Thyroid gland (tissue), 4 donors: ENCODE data around the gene KSR1. TPM values are rescaled to one million over a fixed set of nuclear protein-coding genes. Genes with fewer than 3 reads are reported as not detected.

Source experiments
- DNase-seq, 2 donors: peaks; one replicate each; pipeline ENCODE4 v3.0.0-alpha.2; 2019
- H3K27ac ChIP-seq, 3 donors: fragments of 200-600 bp; sonication (generic); 1 replicate in 2 of 3; 2 replicates in 1 of 3; pipeline ENCODE4 v1.5.1; 2016 to 2019; ENCODE audit warnings: mild to moderate bottlenecking in 1 of 3, moderate library complexity in 1 of 3
- H3K27me3 ChIP-seq: fragments of 200-600 bp; sonication (generic); one replicate; pipeline ENCODE4 v1.5.1; 2019
- H3K36me3 ChIP-seq, 2 donors: fragments of 200-600 bp; sonication (generic); one replicate each; pipeline ENCODE4 v1.5.1; 2016 to 2019
- H3K4me1 ChIP-seq, 2 donors: fragments of 200-600 bp; sonication (generic); one replicate each; pipeline ENCODE4 v1.5.1; 2017 to 2019
- H3K4me3 ChIP-seq, 3 donors: fragments of 200-600 bp; sonication (generic); replicated peaks in 1 of 3; 1 replicate in 2 of 3; 2 replicates in 1 of 3; pipeline ENCODE4 v1.5.1; 2016; ENCODE audit warnings: mild to moderate bottlenecking in 1 of 3
- H3K9me3 ChIP-seq: fragments of 200-600 bp; sonication (generic); one replicate; pipeline ENCODE4 v1.5.1; 2017
- POLR2A ChIP-seq, 2 donors: fragments of 450-650 bp; IDR thresholded peaks; one replicate each; pipeline ENCODE4 v1.6.1; 2017; ENCODE audit warnings: antibody characterized with exemption in 2 of 2, mild to moderate bottlenecking in 2 of 2, moderate library complexity in 1 of 2
- WGBS, 2 donors: methylation state at CpG; one replicate each; pipeline ENCODE4 v1.1.5; 2017; 5-methylcytosine and 5-hydroxymethylcytosine counted together
- intact Hi-C: fragments of 100-400 bp; cut with DNase I; formaldehyde crosslinking; loops from one replicate; pipeline ENCODE4 v1.15.1; 2023
- total RNA-seq, 4 donors: library from RNA; depleted of rRNA; stranded (reverse); fragments of >200 nt; gene quantifications; one replicate each; pipeline ENCODE4 v1.2.3, GENCODE V29; 2016
- TF ChIP-seq, protein P1 (sequence below), 6 experiments: fragments of 200-600 bp in 3 of 6; fragments of 450-650 bp in 3 of 6; sonication (generic) in 3 of 6; IDR thresholded peaks; one replicate each; pipeline ENCODE4 v1.5.1; 2016 to 2019; ENCODE audit warnings: antibody characterized with exemption in 6 of 6, mild to moderate bottlenecking in 2 of 6, inconsistent platforms in 1 of 6, moderate library complexity in 1 of 6

Gene KSR1
- total RNA-seq, 4 donors from 2014 or later, result 35.9 to 75.5 (median 67.7) TPM

DNA sequence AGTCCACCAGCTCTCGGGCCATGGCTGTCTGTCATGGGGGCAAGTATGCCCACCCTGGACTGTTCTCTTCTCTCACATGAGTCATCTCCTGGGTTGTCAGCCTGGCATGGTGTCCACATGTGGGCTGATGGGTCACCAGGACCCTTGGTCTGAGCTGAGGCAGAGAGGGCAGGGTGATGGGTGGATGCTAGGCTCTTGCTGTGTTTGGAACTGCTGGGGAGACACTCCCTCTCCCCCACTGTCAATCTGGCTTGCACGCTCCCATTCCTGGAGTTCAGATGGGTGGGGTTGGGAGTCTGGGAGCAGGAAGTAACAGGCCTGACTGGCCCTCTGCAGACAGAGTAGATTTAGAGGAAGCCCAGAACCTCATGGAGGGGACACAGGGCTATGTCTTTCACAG, 28.9 kb downstream of the KSR1 start:
- WGBS, 2 donors, result 86 to 94% methylated on average over 2 of the region's 2 CpGs
- Histone ChIP-seq H3K4me3 (no peak overlapping the region), H3K9me3 (no peaks in the 10 kb centered on the region), H3K36me3 (no peaks in the 10 kb centered on the region), H3K27ac (no peak overlapping the region), H3K4me1 (peaks cover 44 to 47% of the 10 kb centered on the region in 2 donors), H3K27me3 (no peaks in the 10 kb centered on the region)
- intact Hi-C loops, result no loop called here
- no peak for TF ChIP-seq POLR2A (IDR thresholded peaks at IDR 0.05)
- TF ChIP-seq, protein P1, sequence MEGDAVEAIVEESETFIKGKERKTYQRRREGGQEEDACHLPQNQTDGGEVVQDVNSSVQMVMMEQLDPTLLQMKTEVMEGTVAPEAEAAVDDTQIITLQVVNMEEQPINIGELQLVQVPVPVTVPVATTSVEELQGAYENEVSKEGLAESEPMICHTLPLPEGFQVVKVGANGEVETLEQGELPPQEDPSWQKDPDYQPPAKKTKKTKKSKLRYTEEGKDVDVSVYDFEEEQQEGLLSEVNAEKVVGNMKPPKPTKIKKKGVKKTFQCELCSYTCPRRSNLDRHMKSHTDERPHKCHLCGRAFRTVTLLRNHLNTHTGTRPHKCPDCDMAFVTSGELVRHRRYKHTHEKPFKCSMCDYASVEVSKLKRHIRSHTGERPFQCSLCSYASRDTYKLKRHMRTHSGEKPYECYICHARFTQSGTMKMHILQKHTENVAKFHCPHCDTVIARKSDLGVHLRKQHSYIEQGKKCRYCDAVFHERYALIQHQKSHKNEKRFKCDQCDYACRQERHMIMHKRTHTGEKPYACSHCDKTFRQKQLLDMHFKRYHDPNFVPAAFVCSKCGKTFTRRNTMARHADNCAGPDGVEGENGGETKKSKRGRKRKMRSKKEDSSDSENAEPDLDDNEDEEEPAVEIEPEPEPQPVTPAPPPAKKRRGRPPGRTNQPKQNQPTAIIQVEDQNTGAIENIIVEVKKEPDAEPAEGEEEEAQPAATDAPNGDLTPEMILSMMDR (IDR thresholded peaks at IDR 0.05), result no peak
- no peak for DNase-seq

DNA sequence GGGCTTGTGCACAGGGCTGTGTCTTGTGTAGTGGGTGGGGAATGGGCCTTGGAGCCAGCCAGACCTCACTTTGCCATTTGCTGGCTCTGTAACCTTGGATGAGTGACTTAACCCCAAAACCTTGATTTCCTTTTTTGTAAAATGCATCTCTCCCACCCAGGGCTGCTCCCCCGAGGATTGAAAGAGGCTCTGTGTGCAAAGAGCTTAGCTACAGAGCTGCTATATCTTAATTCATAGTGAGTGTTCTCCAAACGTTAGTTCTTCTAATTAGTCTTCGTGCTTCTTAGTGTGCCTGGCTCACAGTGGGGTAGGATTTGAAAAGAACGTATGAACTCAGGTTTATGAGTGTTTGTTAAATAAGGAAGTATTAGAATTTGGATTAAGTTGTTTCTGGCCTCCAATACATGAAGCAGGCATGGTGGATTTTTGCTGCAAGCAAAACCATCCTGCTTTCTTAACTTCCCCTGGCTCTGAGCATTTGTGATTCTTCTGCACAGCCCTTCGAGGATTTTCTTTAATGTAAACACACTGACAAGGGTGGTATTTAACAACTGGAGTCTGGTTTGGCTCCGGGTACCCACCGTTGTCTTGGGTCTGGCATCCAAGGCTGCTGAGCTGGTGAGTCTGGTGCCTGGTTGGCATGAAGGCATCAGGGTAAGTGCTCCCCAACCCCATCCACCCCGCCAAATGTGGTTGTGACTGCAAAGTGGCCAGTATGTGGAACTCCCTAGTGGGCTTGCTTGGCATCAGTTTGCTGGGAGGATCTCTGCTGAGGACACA, 29.7 kb downstream of the KSR1 start:
- H3K9me3 ChIP-seq, result no peaks in the 10 kb centered on the region
- H3K27ac ChIP-seq, result peak overlapping the region in 2 of 3 donors; percentile 45 to 69
- no peaks in the 10 kb centered on the region for H3K27me3 ChIP-seq
- H3K4me1 ChIP-seq, result peaks cover 44 to 47% of the 10 kb centered on the region in 2 donors
- intact Hi-C loops, result no loop called here
- no peaks in the 10 kb centered on the region for H3K36me3 ChIP-seq
- peak in 1 of 2 donors; percentile 18 for DNase-seq
- H3K4me3 ChIP-seq, result no peak overlapping the region
- 45 to 63% methylated on average over 7 to 8 of the region's 8 CpGs for WGBS, 2 donors
- no peak for TF ChIP-seq POLR2A (IDR thresholded peaks at IDR 0.05)
- TF ChIP-seq, protein P1 (IDR thresholded peaks at IDR 0.05), result no peak

DNA sequence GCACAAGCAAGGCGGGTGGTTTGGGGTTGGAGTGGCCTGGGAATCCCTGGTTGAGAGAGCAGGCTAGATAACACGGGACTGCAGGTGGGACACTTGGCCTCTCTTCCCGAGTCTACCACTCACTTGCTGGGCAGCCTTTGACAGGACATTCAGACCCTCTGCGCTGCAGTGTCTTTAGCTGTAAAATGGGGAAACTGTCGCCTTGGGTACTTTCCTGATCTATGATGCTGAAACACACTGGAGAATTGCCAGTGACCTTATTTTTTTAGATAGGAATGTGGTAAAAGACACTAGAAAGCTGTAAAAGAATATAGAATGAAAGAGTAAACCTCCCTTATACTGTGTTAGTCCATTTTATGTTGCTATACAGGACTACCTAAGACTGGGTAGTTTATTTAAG, 30.5 kb downstream of the KSR1 start:
- 56 to 68% methylated on average over 5 of the region's 5 CpGs for WGBS, 2 donors
- H3K27ac ChIP-seq, result peak overlapping the region in 2 of 3 donors; percentile 45 to 69
- H3K36me3 ChIP-seq, result no peaks in the 10 kb centered on the region
- peak in 1 of 2 donors; percentile 23 for DNase-seq
- no peak overlapping the region for H3K4me3 ChIP-seq
- no peak for TF ChIP-seq POLR2A (IDR thresholded peaks at IDR 0.05)
- TF ChIP-seq, protein P1 (IDR thresholded peaks at IDR 0.05), result no peak
- H3K27me3 ChIP-seq, result no peaks in the 10 kb centered on the region
- H3K9me3 ChIP-seq, result no peaks in the 10 kb centered on the region
- peaks cover 44 to 52% of the 10 kb centered on the region in 2 donors for H3K4me1 ChIP-seq
- intact Hi-C loops, result no loop called here

DNA sequence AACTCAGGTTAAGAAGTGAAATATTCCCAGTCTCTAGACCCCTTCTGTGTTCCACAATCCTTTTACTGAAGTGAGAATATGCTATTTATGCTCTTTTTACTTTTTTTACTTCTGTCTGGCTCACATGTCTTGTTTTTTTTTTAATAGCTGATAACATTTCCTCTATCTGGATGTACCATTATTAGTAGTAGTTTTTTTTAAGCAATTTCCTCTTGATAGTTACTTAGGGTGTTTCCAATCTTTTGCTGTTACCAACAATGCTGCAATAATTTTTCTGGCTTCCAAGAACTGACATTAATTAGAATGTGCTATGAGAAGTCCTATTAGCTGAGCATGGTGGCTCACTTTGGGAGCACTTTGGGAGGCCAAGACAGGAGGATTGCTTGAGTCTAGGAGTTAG, 32.0 kb downstream of the KSR1 start:
- Histone ChIP-seq H3K4me3 (no peak overlapping the region), H3K27ac (peak overlapping the region; percentile 0 to 69 (median 45)), H3K4me1 (peaks cover 44 to 63% of the 10 kb centered on the region in 2 donors), H3K9me3 (no peaks in the 10 kb centered on the region), H3K27me3 (no peaks in the 10 kb centered on the region), H3K36me3 (no peaks in the 10 kb centered on the region)
- TF ChIP-seq, protein P1 (IDR thresholded peaks at IDR 0.05), result no peak
- TF ChIP-seq POLR2A (IDR thresholded peaks at IDR 0.05), result no peak
- no peak for DNase-seq
- intact Hi-C loops, result no loop called here

DNA sequence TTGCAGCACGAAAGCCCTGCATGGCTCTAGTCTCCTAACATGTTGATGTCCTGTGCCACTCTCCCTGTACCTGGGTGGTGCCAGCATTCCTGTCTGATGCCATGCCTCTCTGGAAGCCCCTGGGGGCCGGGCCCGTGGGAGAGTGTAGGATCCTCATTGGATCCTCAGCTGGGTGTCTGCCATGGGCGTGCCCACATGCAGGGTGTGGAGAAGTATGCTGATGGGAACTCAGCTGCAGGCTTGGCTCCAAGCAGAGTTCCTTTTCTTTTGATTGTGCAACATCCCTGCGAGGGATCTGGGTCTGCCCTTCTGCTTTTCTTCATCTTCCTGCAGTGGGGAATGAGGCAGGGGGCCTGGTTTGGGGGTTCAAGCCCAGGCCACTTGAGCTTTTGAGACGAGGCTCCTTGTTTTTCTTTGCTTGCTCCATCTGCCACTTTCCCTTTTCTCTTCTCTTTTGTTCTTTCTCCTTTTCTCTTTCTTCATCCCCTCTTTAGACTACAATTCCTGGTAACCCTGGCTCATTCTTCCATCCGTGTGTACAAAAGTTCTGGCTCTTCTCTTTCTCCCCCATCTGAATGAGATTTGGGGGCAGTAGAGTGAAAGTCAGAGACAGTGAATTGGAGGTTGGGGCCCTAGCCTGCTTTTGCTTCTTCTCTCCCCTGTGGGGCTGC, 32.9 kb downstream of the KSR1 start:
- Histone ChIP-seq H3K4me1 (peaks cover 53 to 72% of the 10 kb centered on the region in 2 donors), H3K4me3 (no peak overlapping the region), H3K27me3 (no peaks in the 10 kb centered on the region), H3K36me3 (no peaks in the 10 kb centered on the region), H3K27ac (peak overlapping the region; percentile 45 to 69 (median 58)), H3K9me3 (no peaks in the 10 kb centered on the region)
- DNase-seq, result peak; percentile 88 to 92
- 21 to 32% methylated on average over 7 of the region's 7 CpGs for WGBS, 2 donors
- intact Hi-C loops, result no loop called here
- TF ChIP-seq POLR2A (IDR thresholded peaks at IDR 0.05), result no peak
- TF ChIP-seq, protein P1 (IDR thresholded peaks at IDR 0.05), result no peak
